ENCODE data around the gene GPC3. TPM values are rescaled to one million over a fixed set of nuclear protein-coding genes. Genes with fewer than 3 reads are reported as not detected.

The GPC3 gene
- total RNA-seq, 6 donors from 2014 or later, result 9.4 to 111 (median 57.6) TPM

- Histone ChIP-seq H3K27me3 (no peaks in the 10 kb centered on the region), H3K4me1 (no peaks in the 10 kb centered on the region), H3K36me3 (no peaks in the 10 kb centered on the region), H3K9me3 (no peaks in the 10 kb centered on the region), H3K27ac (no peak overlapping the region), H3K4me3 (no peak overlapping the region)
- TF ChIP-seq POLR2AphosphoS5 (IDR thresholded peaks at IDR 0.05) (no peak), CTCF (IDR thresholded peaks at IDR 0.05) (no peak), EP300 (IDR thresholded peaks at IDR 0.05) (no peak), POLR2A (IDR thresholded peaks at IDR 0.05) (no peak)
- no peak for ATAC-seq (ENCODE audit: low FRiP score in 2 of 2)
- WGBS, 2 donors, result 56 to 58% methylated on average over 3 of the region's 3 CpGs
- DNase-seq, result no peak
Observed at GRCh38 chrX:133661962-133662839, 323.2 kb downstream of the GPC3 start.

- Histone ChIP-seq H3K36me3 (no peaks in the 10 kb centered on the region), H3K27me3 (no peaks in the 10 kb centered on the region), H3K27ac (no peak overlapping the region), H3K4me3 (no peak overlapping the region), H3K9me3 (no peaks in the 10 kb centered on the region), H3K4me1 (no peaks in the 10 kb centered on the region)
- ATAC-seq (ENCODE audit: low FRiP score in 2 of 2), result no peak
- TF ChIP-seq EP300 (IDR thresholded peaks at IDR 0.05), result no peak
- TF ChIP-seq POLR2AphosphoS5 (IDR thresholded peaks at IDR 0.05), result no peak
- DNase-seq, result no peak
Observed at GRCh38 chrX:133660281-133660680, 325.1 kb downstream of the GPC3 start.

DNA sequence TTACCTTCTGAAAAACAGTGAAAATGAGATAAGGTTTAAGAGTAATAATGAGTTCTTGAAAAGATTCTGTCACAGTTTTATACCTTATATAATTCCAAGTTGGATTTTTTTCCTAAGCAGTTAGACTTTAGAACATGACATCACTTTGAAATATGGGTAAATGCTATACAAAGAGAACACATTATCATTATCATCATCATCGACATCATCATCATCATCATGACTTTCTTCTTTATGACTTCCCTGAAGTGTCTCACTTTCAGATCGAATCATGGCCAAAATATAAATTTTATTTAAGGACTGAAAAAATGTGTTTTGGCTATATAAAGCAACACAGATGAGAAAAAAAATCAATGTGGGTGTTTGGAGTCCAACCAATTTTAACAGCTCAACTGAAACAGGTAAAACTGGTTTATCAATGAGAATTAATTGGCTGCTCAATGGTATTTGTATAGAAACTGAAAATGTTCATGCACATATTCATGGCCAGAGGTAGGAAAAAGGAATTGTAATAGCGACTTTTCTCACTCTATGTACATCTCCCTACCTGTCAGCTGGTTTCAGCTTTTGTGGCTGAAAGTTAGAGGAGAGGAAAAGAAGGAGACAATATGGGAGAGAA, 327.0 kb downstream of the GPC3 start:
- DNase-seq (no peak), ATAC-seq (ENCODE audit: low FRiP score in 2 of 2) (no peak)
- H3K27ac ChIP-seq, result no peak overlapping the region
- no peaks in the 10 kb centered on the region for H3K27me3 ChIP-seq
- no peaks in the 10 kb centered on the region for H3K4me1 ChIP-seq
- no peak for TF ChIP-seq POLR2A (IDR thresholded peaks at IDR 0.05)
- no peak for TF ChIP-seq EP300 (IDR thresholded peaks at IDR 0.05)
- TF ChIP-seq CTCF (IDR thresholded peaks at IDR 0.05), result no peak
- TF ChIP-seq POLR2AphosphoS5 (IDR thresholded peaks at IDR 0.05), result no peak
- 65 to 79% methylated on average over 3 of the region's 3 CpGs for WGBS, 2 donors
- H3K4me3 ChIP-seq, result no peak overlapping the region
- no peaks in the 10 kb centered on the region for H3K36me3 ChIP-seq
- H3K9me3 ChIP-seq, result no peaks in the 10 kb centered on the region

- peak in 1 of 2 donors; percentile 28 for ATAC-seq (ENCODE audit: low FRiP score in 2 of 2)
- no peak for TF ChIP-seq EP300 (IDR thresholded peaks at IDR 0.05)
- no peak for TF ChIP-seq POLR2A (IDR thresholded peaks at IDR 0.05)
- Histone ChIP-seq H3K4me3 (no peak overlapping the region), H3K4me1 (no peaks in the 10 kb centered on the region), H3K27me3 (no peaks in the 10 kb centered on the region), H3K36me3 (no peaks in the 10 kb centered on the region), H3K9me3 (no peaks in the 10 kb centered on the region), H3K27ac (no peak overlapping the region)
- DNase-seq, result no peak
- WGBS, 2 donors, result 30 to 61% methylated on average over 2 of the region's 2 CpGs
Observed at GRCh38 chrX:133655275-133656265, 329.8 kb downstream of the GPC3 start.

DNA sequence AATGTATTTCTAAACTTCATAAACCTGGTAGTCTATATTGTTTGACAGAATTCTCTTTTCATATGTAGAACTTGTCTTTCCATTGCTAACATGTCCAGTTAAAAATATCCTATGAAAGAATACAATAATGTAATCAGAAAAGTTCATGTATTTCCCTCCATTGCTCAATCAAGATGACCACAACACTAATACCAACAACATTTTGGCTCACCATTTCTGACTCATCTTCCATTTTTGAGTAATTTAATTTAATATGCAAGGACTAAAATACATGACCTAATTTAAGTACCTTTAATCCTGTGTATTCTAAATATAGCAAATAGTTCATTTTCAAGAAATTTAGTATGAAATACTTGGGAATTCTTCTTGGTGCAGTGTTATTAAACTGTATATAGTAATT, 330.6 kb downstream of the GPC3 start:
- Histone ChIP-seq H3K27ac (no peak overlapping the region), H3K9me3 (no peaks in the 10 kb centered on the region), H3K4me3 (no peak overlapping the region), H3K36me3 (no peaks in the 10 kb centered on the region), H3K27me3 (no peaks in the 10 kb centered on the region), H3K4me1 (no peaks in the 10 kb centered on the region)
- no peak for TF ChIP-seq CTCF (IDR thresholded peaks at IDR 0.05)
- TF ChIP-seq POLR2AphosphoS5 (IDR thresholded peaks at IDR 0.05), result no peak
- TF ChIP-seq POLR2A (IDR thresholded peaks at IDR 0.05), result no peak
- no peak for TF ChIP-seq EP300 (IDR thresholded peaks at IDR 0.05)
- no peak for ATAC-seq (ENCODE audit: low FRiP score in 2 of 2)
- no peak for DNase-seq
